HepG2 (cell line): Measurements from ENCODE around the gene SEPTIN10. TPM values are rescaled to one million over a fixed set of nuclear protein-coding genes. Genes with fewer than 3 reads are reported as not detected.

Source experiments
- AKAP8 ChIP-seq: sonication (generic); formaldehyde crosslinking; IDR thresholded peaks from 2 replicates; pipeline ENCODE4 v1.5.1; 2020; ENCODE audit warnings: mild to moderate bottlenecking, missing genetic modification reagents
- ATM ChIP-seq: fragments of 450-650 bp; IDR thresholded peaks from 2 replicates; pipeline ENCODE4 v1.7.1; 2017; ENCODE audit warnings: mild to moderate bottlenecking, borderline replicate concordance
- GATAD1 ChIP-seq: IDR thresholded peaks from 2 replicates; pipeline ENCODE4 v1.6.1; 2016; ENCODE audit warnings: missing genetic modification reagents, missing compliant biosample characterization
- GATAD2A ChIP-seq: IDR thresholded peaks from 2 replicates; pipeline ENCODE4 v1.6.1; 2016
- LCORL ChIP-seq, 2 experiments: fragments of 450-650 bp in 1 of 2; sonication (generic) in 1 of 2; formaldehyde crosslinking in 1 of 2; IDR thresholded peaks; 2 replicates each; pipeline versions ENCODE4 v1.5.0 to v1.6.1; 2017 to 2020; ENCODE audit warnings: antibody characterized with exemption in 1 of 2, missing genetic modification reagents in 1 of 2
- MAZ ChIP-seq, 2 experiments: sonication (generic) in 1 of 2; formaldehyde crosslinking in 1 of 2; IDR thresholded peaks; 2 replicates each; pipeline versions ENCODE4 v1.5.0 to v1.6.1; 2012 to 2020; ENCODE audit warnings: low read depth in 2 of 2, mild to moderate bottlenecking in 2 of 2, borderline replicate concordance in 1 of 2, improper control_type of control experiment in 1 of 2, low read length in 1 of 2, missing genetic modification reagents in 1 of 2, moderate library complexity in 1 of 2
- SMC3 ChIP-seq: IDR thresholded peaks from 2 replicates; pipeline ENCODE4 v1.6.1; 2011; ENCODE audit warnings: low read length, improper control_type of control experiment
- SP140L ChIP-seq: sonication (generic); formaldehyde crosslinking; IDR thresholded peaks from 2 replicates; pipeline ENCODE4 v1.4.0; 2020; ENCODE audit warnings: missing genetic modification reagents, borderline replicate concordance
- STAG1 ChIP-seq: sonication (generic); formaldehyde crosslinking; IDR thresholded peaks from 2 replicates; pipeline ENCODE4 v1.4.0; 2020; ENCODE audit warnings: missing genetic modification reagents
- ZFP90 ChIP-seq: sonication (generic); formaldehyde crosslinking; IDR thresholded peaks from 2 replicates; pipeline ENCODE4 v1.8.0; 2022; ENCODE audit warnings: missing genetic modification reagents, mild to moderate bottlenecking, inconsistent platforms, borderline replicate concordance
- ZNF292 ChIP-seq: sonication (generic); formaldehyde crosslinking; IDR thresholded peaks from 2 replicates; pipeline ENCODE4 v1.8.1; 2022; ENCODE audit warnings: mild to moderate bottlenecking, low read depth, missing genetic modification reagents, borderline replicate concordance
- ZNF331 ChIP-seq: sonication (generic); formaldehyde crosslinking; IDR thresholded peaks from 2 replicates; pipeline ENCODE4 v1.4.0; 2020; ENCODE audit warnings: missing genetic modification reagents
- ZNF367 ChIP-seq: sonication (generic); formaldehyde crosslinking; IDR thresholded peaks from 2 replicates; pipeline ENCODE4 v1.4.0; 2020; ENCODE audit warnings: missing genetic modification reagents, borderline replicate concordance
- ZNF468 ChIP-seq: sonication (generic); formaldehyde crosslinking; IDR thresholded peaks from 2 replicates; pipeline ENCODE4 v1.8.0; 2022; ENCODE audit warnings: mild to moderate bottlenecking, moderate library complexity, missing genetic modification reagents
- ZNF484 ChIP-seq: sonication (generic); formaldehyde crosslinking; IDR thresholded peaks from 2 replicates; pipeline ENCODE4 v1.5.1; 2020; ENCODE audit warnings: mild to moderate bottlenecking, low read depth, missing genetic modification reagents, borderline replicate concordance
- ZNF512 ChIP-seq: sonication (generic); formaldehyde crosslinking; IDR thresholded peaks from 2 replicates; pipeline ENCODE4 v1.4.0; 2020; ENCODE audit warnings: mild to moderate bottlenecking, missing genetic modification reagents
- ZNF614 ChIP-seq: IDR thresholded peaks from 2 replicates; pipeline ENCODE4 v1.6.1; 2018; ENCODE audit warnings: missing biosample characterization, missing genetic modification reagents, inconsistent platforms, borderline replicate concordance
- ZNF746 ChIP-seq: sonication (generic); formaldehyde crosslinking; IDR thresholded peaks from 2 replicates; pipeline ENCODE4 v1.8.0; 2022; ENCODE audit warnings: mild to moderate bottlenecking, missing genetic modification reagents
- ZSCAN25 ChIP-seq: sonication (generic); formaldehyde crosslinking; IDR thresholded peaks from 2 replicates; pipeline ENCODE4 v1.8.0; 2022; ENCODE audit warnings: mild to moderate bottlenecking, missing genetic modification reagents
- ZSCAN5A ChIP-seq: sonication (generic); formaldehyde crosslinking; IDR thresholded peaks from 2 replicates; pipeline ENCODE4 v1.8.0; 2022; ENCODE audit warnings: mild to moderate bottlenecking, missing genetic modification reagents, borderline replicate concordance
- polyA plus RNA-seq, 8 experiments: library from polyadenylated mRNA; depleted of rRNA in 3 of 8; stranded (reverse) in 7 of 8; unstranded in 1 of 8; fragments of >200 nt; fragmentation: Illumina TruSeq in 4 of 8; extraction: Trizol in 4 of 8; gene quantifications; 2 replicates each; pipeline versions ENCODE4 v1.2.1 to v1.2.3, GENCODE V29; 2011 to 2016; ENCODE audit warnings: low read depth in 4 of 8, missing spikeins in 1 of 8, mixed read lengths in 1 of 8; ENCODE audit not compliant: insufficient read depth in 1 of 8
- total RNA-seq, 5 experiments: library from RNA; depleted of rRNA; stranded (reverse); fragments of >200 nt; fragmentation: Illumina TruSeq; extraction: Trizol; gene quantifications; 2 replicates each; pipeline ENCODE4 v1.2.3, GENCODE V29; 2016; ENCODE audit warnings: low read depth in 1 of 5
- TF ChIP-seq, protein P1 (sequence below): IDR thresholded peaks from 2 replicates; pipeline ENCODE4 v1.6.1; 2018; ENCODE audit warnings: missing genetic modification reagents
- TF ChIP-seq, protein P2 (sequence below): sonication (generic); formaldehyde crosslinking; conservative IDR thresholded peaks from 2 replicates; pipeline ENCODE4 v1.8.1; 2023; ENCODE audit warnings: missing genetic modification reagents

SEPTIN10 gene
- total and polyA plus RNA-seq, 2 of the 13 experiments (the other 11 are each of a cell fraction or from before 2014, with no cell fraction given), result 45.8 to 67.5 TPM

DNA sequence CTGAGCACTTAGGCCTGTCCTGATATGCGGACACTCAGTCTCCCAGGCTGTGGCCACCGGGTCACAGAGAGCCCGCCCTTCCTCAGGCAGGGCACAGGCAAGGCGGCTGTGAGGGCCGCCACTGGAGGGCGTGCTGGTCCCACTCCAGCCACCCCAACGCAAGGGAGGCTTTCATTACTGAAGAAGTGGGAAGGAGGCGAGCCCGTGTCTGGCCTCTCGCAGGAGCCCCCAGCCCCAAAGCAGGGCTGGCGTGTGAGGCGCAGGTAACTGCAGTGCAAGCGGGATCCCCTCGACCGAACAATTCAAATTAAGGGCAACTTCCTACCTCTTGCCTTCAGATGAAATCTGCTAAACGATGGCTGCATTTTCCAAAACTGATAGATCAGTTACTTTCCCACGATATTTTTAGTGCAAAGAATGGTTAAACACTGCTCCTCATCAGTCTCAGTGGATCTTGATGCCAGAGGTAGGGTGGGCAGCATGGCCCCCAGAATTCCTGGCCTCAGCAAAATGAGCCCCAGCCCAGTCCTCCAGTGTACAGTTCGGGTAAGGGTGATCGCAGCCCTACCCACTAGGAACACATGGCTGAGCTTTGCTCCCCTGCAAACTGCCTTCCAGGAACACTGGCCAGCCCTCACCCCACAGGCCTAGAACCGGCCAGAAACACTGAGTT lies 97.2 kb downstream of the SEPTIN10 start (continued):
- TF ChIP-seq ZNF512, result 0 out of 2 replicates have a peak, but pooled peaks have one; percentile 21
- TF ChIP-seq ZNF292 (CRISPR knock-in tag), result 0 out of 2 replicates have a peak, but pooled peaks have one; percentile 47
- no peak for TF ChIP-seq ZNF367 (CRISPR knock-in tag)
- peak; percentile 70; the same call in 1 of the 2 replicates for TF ChIP-seq ZNF331 (CRISPR knock-in tag)
- no peak for TF ChIP-seq LCORL (IDR thresholded peaks at IDR 0.05)
- TF ChIP-seq LCORL (CRISPR knock-in tag; IDR thresholded peaks at IDR 0.05), result 0 out of 2 replicates have a peak, but pooled peaks have one; percentile 71
- peak; percentile 67; the same call in 1 of the 2 replicates for TF ChIP-seq GATAD2A (CRISPR knock-in tag)
- TF ChIP-seq ZSCAN5A (CRISPR knock-in tag), result 0 out of 2 replicates have a peak, but pooled peaks have one; percentile 15
- 0 out of 2 replicates have a peak, but pooled peaks have one; percentile 27 for TF ChIP-seq ZNF468
- TF ChIP-seq ZNF484, result 0 out of 2 replicates have a peak, but pooled peaks have one; percentile 20
- peak; percentile 86 for TF ChIP-seq ZSCAN25
- 0 out of 2 replicates have a peak, but pooled peaks have one; percentile 25 for TF ChIP-seq ZFP90 (CRISPR knock-in tag)
- TF ChIP-seq ZNF614, result peak; percentile 76; the same call in 1 of the 2 replicates
- peak; percentile 38; the same call in 1 of the 2 replicates for TF ChIP-seq SP140L (CRISPR knock-in tag)
- TF ChIP-seq ZNF746, result 0 out of 2 replicates have a peak, but pooled peaks have one; percentile 4
- TF ChIP-seq, protein P1, sequence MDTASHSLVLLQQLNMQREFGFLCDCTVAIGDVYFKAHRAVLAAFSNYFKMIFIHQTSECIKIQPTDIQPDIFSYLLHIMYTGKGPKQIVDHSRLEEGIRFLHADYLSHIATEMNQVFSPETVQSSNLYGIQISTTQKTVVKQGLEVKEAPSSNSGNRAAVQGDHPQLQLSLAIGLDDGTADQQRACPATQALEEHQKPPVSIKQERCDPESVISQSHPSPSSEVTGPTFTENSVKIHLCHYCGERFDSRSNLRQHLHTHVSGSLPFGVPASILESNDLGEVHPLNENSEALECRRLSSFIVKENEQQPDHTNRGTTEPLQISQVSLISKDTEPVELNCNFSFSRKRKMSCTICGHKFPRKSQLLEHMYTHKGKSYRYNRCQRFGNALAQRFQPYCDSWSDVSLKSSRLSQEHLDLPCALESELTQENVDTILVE, result peak; percentile 54; the same call in 1 of the 2 replicates
- peak; percentile 71 for TF ChIP-seq SMC3
- no peak; the same call in 1 of the 2 replicates for TF ChIP-seq GATAD1 (CRISPR knock-in tag)
- TF ChIP-seq MAZ (IDR thresholded peaks at IDR 0.05; ENCODE audit: borderline replicate concordance, low read depth, low read length), result no peak
- peak; percentile 64 for TF ChIP-seq MAZ (CRISPR knock-in tag; IDR thresholded peaks at IDR 0.05; ENCODE audit: low read depth)
- peak; percentile 100 for TF ChIP-seq STAG1
- TF ChIP-seq AKAP8 (CRISPR knock-in tag), result 0 out of 2 replicates have a peak, but pooled peaks have one; percentile 48
- TF ChIP-seq, protein P2, sequence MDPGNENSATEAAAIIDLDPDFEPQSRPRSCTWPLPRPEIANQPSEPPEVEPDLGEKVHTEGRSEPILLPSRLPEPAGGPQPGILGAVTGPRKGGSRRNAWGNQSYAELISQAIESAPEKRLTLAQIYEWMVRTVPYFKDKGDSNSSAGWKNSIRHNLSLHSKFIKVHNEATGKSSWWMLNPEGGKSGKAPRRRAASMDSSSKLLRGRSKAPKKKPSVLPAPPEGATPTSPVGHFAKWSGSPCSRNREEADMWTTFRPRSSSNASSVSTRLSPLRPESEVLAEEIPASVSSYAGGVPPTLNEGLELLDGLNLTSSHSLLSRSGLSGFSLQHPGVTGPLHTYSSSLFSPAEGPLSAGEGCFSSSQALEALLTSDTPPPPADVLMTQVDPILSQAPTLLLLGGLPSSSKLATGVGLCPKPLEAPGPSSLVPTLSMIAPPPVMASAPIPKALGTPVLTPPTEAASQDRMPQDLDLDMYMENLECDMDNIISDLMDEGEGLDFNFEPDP (CRISPR knock-in tag), result no peak
- TF ChIP-seq ATM, result no peak
